GM12878 (cell line): Measurements from ENCODE around the gene NAV3.

Experiments
- CHD2 ChIP-seq: IDR thresholded peaks from 2 replicates; pipeline ENCODE4 v1.6.1; 2011; ENCODE audit warnings: low read depth, low read length, improper control_type of control experiment, borderline replicate concordance
- CTCF ChIP-seq, 3 experiments: IDR thresholded peaks in 2 of 3; conservative IDR thresholded peaks in 1 of 3; 2 replicates each; pipeline ENCODE4 v1.5.1; 2011; ENCODE audit warnings: low read depth in 3 of 3, low read length in 3 of 3, mild to moderate bottlenecking in 3 of 3, control low read depth in 2 of 3, moderate library complexity in 2 of 3, inconsistent platforms in 1 of 3, mixed read lengths in 1 of 3; ENCODE audit not compliant: control insufficient read depth in 2 of 3, insufficient read depth in 1 of 3; ENCODE audit errors: extremely low read depth in 1 of 3
- GABPA ChIP-seq: IDR thresholded peaks from 2 replicates; pipeline ENCODE4 v1.6.1; 2014; ENCODE audit warnings: antibody characterized with exemption, low read depth, mild to moderate bottlenecking, inconsistent platforms
- NR2C2 ChIP-seq: IDR thresholded peaks from 2 replicates; pipeline ENCODE4 v1.6.1; 2011; ENCODE audit warnings: borderline replicate concordance, low read depth; ENCODE audit not compliant: control insufficient read depth, insufficient read length
- POLR2A ChIP-seq: IDR thresholded peaks from 2 replicates; pipeline ENCODE4 v1.6.1; 2011; ENCODE audit warnings: low read depth, mild to moderate bottlenecking, low read length
- POLR2AphosphoS5 ChIP-seq: IDR thresholded peaks from 2 replicates; pipeline ENCODE4 v1.6.1; 2011; ENCODE audit warnings: mild to moderate bottlenecking, low read length, inconsistent platforms
- SP1 ChIP-seq: IDR thresholded peaks from one replicate; pipeline ENCODE4 v1.6.1; 2011; ENCODE audit warnings: low read depth, low read length
- SUZ12 ChIP-seq: fragments of 200-600 bp; sonication (generic); IDR thresholded peaks from one replicate; pipeline ENCODE4 v1.6.1; 2018; ENCODE audit warnings: antibody characterized with exemption, mild to moderate bottlenecking; ENCODE audit not compliant: unreplicated experiment
- TBL1XR1 ChIP-seq: IDR thresholded peaks from 2 replicates; pipeline ENCODE4 v1.6.1; 2012; ENCODE audit warnings: low read depth, low read length, improper control_type of control experiment

DNA sequence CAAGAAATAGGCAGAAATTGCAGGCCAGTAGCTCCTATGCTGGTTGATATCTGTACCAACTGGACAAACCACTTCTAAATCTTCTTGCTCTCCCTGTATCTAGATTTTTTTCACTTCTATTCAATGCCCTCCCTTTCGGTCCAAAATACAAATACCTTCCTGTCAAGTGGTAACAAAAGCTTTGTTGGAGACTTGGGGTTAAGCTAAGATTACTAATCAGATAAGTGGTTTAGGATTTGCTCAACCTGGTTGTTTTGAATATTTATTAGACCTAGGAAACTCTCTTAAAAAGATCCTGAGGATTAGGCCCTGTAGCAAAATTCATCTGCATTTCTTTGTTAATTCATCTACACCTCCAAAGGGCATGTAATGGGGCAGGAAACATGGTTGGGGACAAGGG, 410.1 kb downstream of the NAV3 start:
- TF ChIP-seq TBL1XR1 = no peak
- TF ChIP-seq GABPA = no peak
- TF ChIP-seq POLR2A = no peak
- TF ChIP-seq SP1 = no peak
- no peak for TF ChIP-seq CHD2
- TF ChIP-seq SUZ12 = no peak
- no peak for TF ChIP-seq POLR2AphosphoS5
- TF ChIP-seq NR2C2 = no peak
- no peak for TF ChIP-seq CTCF (IDR thresholded peaks at IDR 0.05 in 2 of 3, conservative IDR thresholded peaks at IDR 0.05 in 1 of 3; ENCODE audit: control insufficient read depth in 2 of 3, extremely low read depth in 1 of 3, insufficient read depth in 1 of 3, low read depth in 3 of 3, low read length in 3 of 3)
